ENCODE data around the gene GPX2.

The GPX2 gene

DNA sequence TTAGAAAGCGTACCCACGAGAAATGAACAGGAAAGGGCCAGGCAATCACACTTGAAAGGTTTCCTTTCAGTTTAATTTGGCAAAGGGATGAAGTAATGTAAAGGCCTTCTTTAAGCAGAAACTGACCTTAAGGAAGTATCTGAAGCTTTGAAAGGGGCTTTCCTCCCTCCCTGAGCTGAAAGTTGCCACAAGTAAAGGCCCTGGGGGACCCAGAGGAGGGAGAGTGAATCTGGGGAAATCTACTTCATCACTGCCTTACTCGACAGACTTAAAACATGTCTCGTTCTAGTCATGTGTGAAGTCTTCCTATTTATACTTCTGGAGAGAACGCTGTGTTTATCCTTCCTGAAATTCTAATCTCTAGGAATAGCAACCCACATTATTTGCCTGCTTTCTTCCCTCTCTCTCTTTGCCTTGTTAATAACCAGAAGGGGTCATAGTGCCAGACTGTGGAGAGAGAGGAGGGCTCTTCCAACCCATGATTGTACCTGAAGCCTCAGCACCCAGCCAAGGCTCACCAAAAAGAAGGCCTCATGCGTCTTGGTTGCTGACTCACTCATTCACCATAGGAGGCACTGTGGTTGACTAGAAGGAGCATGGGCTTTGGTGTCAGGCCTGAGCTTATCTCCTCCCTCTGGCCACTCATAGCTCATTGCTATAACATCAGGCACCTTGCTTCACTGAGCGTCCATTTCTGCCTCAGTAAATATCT lies 10.2 kb upstream of the GPX2 start:
- TF ChIP-seq RAD21 (IDR thresholded peaks at IDR 0.05; ENCODE audit: low read depth) (no peak), CEBPB (IDR thresholded peaks at IDR 0.05) (no peak), EP300 (IDR thresholded peaks at IDR 0.05; ENCODE audit: borderline replicate concordance) (no peak), FOXM1 (IDR thresholded peaks at IDR 0.05; ENCODE audit: borderline replicate concordance, low read depth) (no peak), NFIC (IDR thresholded peaks at IDR 0.05) (no peak), CREB1 (IDR thresholded peaks at IDR 0.05; ENCODE audit: low read depth) (no peak), YY1 (IDR thresholded peaks at IDR 0.05; ENCODE audit: low read depth) (no peak)
- TF ChIP-seq, protein P1, sequence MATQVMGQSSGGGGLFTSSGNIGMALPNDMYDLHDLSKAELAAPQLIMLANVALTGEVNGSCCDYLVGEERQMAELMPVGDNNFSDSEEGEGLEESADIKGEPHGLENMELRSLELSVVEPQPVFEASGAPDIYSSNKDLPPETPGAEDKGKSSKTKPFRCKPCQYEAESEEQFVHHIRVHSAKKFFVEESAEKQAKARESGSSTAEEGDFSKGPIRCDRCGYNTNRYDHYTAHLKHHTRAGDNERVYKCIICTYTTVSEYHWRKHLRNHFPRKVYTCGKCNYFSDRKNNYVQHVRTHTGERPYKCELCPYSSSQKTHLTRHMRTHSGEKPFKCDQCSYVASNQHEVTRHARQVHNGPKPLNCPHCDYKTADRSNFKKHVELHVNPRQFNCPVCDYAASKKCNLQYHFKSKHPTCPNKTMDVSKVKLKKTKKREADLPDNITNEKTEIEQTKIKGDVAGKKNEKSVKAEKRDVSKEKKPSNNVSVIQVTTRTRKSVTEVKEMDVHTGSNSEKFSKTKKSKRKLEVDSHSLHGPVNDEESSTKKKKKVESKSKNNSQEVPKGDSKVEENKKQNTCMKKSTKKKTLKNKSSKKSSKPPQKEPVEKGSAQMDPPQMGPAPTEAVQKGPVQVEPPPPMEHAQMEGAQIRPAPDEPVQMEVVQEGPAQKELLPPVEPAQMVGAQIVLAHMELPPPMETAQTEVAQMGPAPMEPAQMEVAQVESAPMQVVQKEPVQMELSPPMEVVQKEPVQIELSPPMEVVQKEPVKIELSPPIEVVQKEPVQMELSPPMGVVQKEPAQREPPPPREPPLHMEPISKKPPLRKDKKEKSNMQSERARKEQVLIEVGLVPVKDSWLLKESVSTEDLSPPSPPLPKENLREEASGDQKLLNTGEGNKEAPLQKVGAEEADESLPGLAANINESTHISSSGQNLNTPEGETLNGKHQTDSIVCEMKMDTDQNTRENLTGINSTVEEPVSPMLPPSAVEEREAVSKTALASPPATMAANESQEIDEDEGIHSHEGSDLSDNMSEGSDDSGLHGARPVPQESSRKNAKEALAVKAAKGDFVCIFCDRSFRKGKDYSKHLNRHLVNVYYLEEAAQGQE (IDR thresholded peaks at IDR 0.05; ENCODE audit: low read depth): no peak
- TF ChIP-seq, protein P2, sequence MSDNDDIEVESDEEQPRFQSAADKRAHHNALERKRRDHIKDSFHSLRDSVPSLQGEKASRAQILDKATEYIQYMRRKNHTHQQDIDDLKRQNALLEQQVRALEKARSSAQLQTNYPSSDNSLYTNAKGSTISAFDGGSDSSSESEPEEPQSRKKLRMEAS (IDR thresholded peaks at IDR 0.05): no peak

DNA sequence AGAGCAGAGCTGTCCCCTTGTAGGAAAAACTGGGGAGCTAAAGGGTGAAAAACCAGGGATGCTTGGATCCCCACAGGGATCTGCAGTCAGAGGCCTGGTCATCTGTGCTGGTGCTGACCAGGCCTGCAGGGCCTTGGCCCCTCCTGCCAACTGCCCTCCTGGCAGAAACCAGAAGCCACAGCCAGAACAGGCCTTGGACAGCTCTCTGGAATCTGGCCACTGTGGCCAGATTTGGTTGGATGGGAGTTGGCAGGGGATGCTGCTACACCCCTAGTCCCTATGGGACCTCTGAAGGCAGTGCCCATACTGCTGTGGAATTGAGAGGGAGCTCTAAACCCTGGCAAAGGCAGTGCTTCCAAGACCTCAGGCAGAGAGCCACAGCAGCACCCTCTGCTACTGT lies 9.2 kb upstream of the GPX2 start:
- TF ChIP-seq TEAD4 (IDR thresholded peaks at IDR 0.05): no peak
- TF ChIP-seq EGR1 (IDR thresholded peaks at IDR 0.05): no peak
- TF ChIP-seq FOXM1 (IDR thresholded peaks at IDR 0.05; ENCODE audit: borderline replicate concordance, low read depth): no peak
- no peak for TF ChIP-seq TCF12 (IDR thresholded peaks at IDR 0.05; ENCODE audit: low read depth)
- TF ChIP-seq, protein P3, sequence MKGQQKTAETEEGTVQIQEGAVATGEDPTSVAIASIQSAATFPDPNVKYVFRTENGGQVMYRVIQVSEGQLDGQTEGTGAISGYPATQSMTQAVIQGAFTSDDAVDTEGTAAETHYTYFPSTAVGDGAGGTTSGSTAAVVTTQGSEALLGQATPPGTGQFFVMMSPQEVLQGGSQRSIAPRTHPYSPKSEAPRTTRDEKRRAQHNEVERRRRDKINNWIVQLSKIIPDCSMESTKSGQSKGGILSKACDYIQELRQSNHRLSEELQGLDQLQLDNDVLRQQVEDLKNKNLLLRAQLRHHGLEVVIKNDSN (IDR thresholded peaks at IDR 0.05): no peak
- TF ChIP-seq YY1 (IDR thresholded peaks at IDR 0.05; ENCODE audit: low read depth): no peak
- no peak for TF ChIP-seq ZBTB7A (IDR thresholded peaks at IDR 0.05; ENCODE audit: low read depth)
- TF ChIP-seq, protein P1 (IDR thresholded peaks at IDR 0.05; ENCODE audit: low read depth): no peak
- TF ChIP-seq CEBPB (IDR thresholded peaks at IDR 0.05): no peak
- no peak for TF ChIP-seq RAD21 (IDR thresholded peaks at IDR 0.05; ENCODE audit: low read depth)
- no peak for TF ChIP-seq TAF1 (IDR thresholded peaks at IDR 0.05; ENCODE audit: low read depth)
- TF ChIP-seq, protein P2 (IDR thresholded peaks at IDR 0.05): no peak
- TF ChIP-seq EP300 (IDR thresholded peaks at IDR 0.05; ENCODE audit: borderline replicate concordance): no peak
- no peak for TF ChIP-seq NFIC (IDR thresholded peaks at IDR 0.05)
- no peak for TF ChIP-seq CREB1 (IDR thresholded peaks at IDR 0.05; ENCODE audit: low read depth)

DNA sequence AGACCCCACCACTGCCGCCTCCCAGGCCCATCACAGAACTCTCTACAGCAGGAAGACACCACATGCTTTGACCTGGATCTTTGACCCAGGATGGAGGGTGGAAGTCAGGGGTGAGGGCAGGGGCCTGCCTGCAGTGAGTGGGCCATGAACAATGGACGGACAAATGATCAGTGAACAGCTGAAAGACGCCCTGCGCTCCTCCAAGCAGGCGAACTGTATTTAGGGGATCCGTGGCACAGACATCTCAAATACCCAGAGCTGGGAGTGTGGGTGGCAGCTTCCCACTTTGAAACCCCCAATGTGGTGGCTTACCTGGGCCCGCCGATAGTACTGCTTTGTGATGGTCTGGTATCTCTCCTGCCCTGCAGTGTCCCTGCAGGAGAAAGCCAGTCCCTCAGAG lies 8.7 kb upstream of the GPX2 start:
- TF ChIP-seq RAD21 (IDR thresholded peaks at IDR 0.05; ENCODE audit: low read depth) (no peak), TEAD4 (IDR thresholded peaks at IDR 0.05) (no peak), FOXM1 (IDR thresholded peaks at IDR 0.05; ENCODE audit: borderline replicate concordance, low read depth) (no peak), NFIC (IDR thresholded peaks at IDR 0.05) (no peak), CEBPB (IDR thresholded peaks at IDR 0.05) (no peak), TCF12 (IDR thresholded peaks at IDR 0.05; ENCODE audit: low read depth) (no peak), TAF1 (IDR thresholded peaks at IDR 0.05; ENCODE audit: low read depth) (no peak)
- TF ChIP-seq, protein P3 (IDR thresholded peaks at IDR 0.05): no peak
- TF ChIP-seq, protein P1 (IDR thresholded peaks at IDR 0.05; ENCODE audit: low read depth): no peak

DNA sequence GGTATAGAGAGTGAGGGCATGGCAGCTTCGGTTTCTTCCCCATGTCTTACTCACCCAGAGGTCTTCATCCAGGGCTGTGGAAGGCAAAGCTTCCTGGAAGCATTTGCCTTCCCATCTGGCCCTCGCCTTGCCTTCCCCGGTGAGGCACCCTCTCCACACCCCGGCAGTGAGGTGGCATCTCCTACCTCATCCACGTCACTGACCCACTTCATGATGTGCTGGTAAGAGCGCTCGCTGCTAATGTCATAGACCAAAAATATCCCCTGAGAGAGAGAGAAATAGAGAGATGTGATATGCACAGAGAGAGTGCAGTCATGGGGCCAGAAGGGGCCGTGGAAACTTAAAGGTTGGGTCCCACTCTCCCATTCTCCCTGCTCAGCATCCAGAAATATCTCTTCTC lies 8.3 kb upstream of the GPX2 start:
- no peak for TF ChIP-seq TCF12 (IDR thresholded peaks at IDR 0.05; ENCODE audit: low read depth)

Data from Ishikawa (cell line).